ENCODE results near the gene ST3GAL6. TPM values are rescaled to one million over a fixed set of nuclear protein-coding genes. Genes with fewer than 3 reads are reported as not detected.

Gene ST3GAL6
- polyA plus RNA-seq, 3 donors, result 21.0 to 49.5 (median 22.8) TPM

GRCh38 chr3:98733812-98734281, 29.3 kb upstream of the ST3GAL6 start:
- H4K20me1 ChIP-seq (ENCODE audit: insufficient read depth, low read length), result no peaks in the 10 kb centered on the region
- Mint-ChIP-seq H3K9me3 (no peaks in the 10 kb centered on the region), H3K27ac (peak overlapping the region; percentile 57 to 87 (median 81)), H3K36me3 (peaks cover 0 to 1% of the 10 kb centered on the region in 2 donors), H3K4me1 (peaks cover 44% of the 10 kb centered on the region), H3K4me3 (peak overlapping the region; percentile 93 to 97), H3K27me3 (ENCODE audit: low read depth in 3 of 3) (peaks cover 0 to 12% (median 10%) of the 10 kb centered on the region in 3 donors)
- peak in 1 of 3 donors; percentile 37 for DNase-seq
- H3K36me3 ChIP-seq (replicated peaks in 1 of 2; ENCODE audit: control insufficient read depth in 1 of 2, insufficient read depth in 2 of 2, low read length in 2 of 2), result no peaks in the 10 kb centered on the region
- intact Hi-C loops (cut with micrococcal nuclease), result loop anchor here (5.0 kb wide), 2 partner anchors 33 to 43 kb away; no protein-coding TSS in a partner anchor
- peak overlapping the region; percentile 70 to 89 (median 80) for H3K4me3 ChIP-seq (replicated peaks in 1 of 3; ENCODE audit: low read depth in 2 of 3, low read length in 3 of 3)
- TF ChIP-seq CTCF (IDR thresholded peaks at IDR 0.05), result no peak
- H3K27ac ChIP-seq (ENCODE audit: low read depth in 1 of 2, low read length in 2 of 2), result peak overlapping the region in 1 of 2 donors; percentile 52
- H3K9ac ChIP-seq (ENCODE audit: insufficient read depth, low read length, poor library complexity, severe bottlenecking), result peak overlapping the region; percentile 73
- peaks cover 30% of the 10 kb centered on the region for H3K79me2 ChIP-seq (ENCODE audit: insufficient read depth, low read length)
- H2AFZ ChIP-seq (ENCODE audit: insufficient read depth, low read depth, low read length, poor library complexity, severe bottlenecking), result peak overlapping the region; percentile 96
- peaks cover 0 to 4% of the 10 kb centered on the region in 2 donors for H3K27me3 ChIP-seq (ENCODE audit: control insufficient read depth in 2 of 2, insufficient read depth in 2 of 2, low read length in 2 of 2)
- H3K9me3 ChIP-seq (replicated peaks in 1 of 2; ENCODE audit: control insufficient read depth in 1 of 2, insufficient read depth in 1 of 2, low read length in 2 of 2), result no peaks in the 10 kb centered on the region
- H3K4me1 ChIP-seq (ENCODE audit: control insufficient read depth in 1 of 2, insufficient read depth in 2 of 2, low read length in 2 of 2), result peaks cover 36 to 45% of the 10 kb centered on the region in 2 donors
- H3K4me2 ChIP-seq (replicated peaks; ENCODE audit: extremely low read depth, low read length, poor library complexity, severe bottlenecking), result peak overlapping the region; percentile 92
- WGBS (ENCODE audit: insufficient coverage), result 0% methylated on average over 6 of the region's 15 CpGs

GRCh38 chr3:98734306-98734705, 28.8 kb upstream of the ST3GAL6 start:
- Histone ChIP-seq H3K9ac (ENCODE audit: insufficient read depth, low read length, poor library complexity, severe bottlenecking) (peak overlapping the region; percentile 73), H3K9me3 (replicated peaks in 1 of 2; ENCODE audit: control insufficient read depth in 1 of 2, insufficient read depth in 1 of 2, low read length in 2 of 2) (no peaks in the 10 kb centered on the region), H4K20me1 (ENCODE audit: insufficient read depth, low read length) (no peaks in the 10 kb centered on the region), H3K36me3 (replicated peaks in 1 of 2; ENCODE audit: control insufficient read depth in 1 of 2, insufficient read depth in 2 of 2, low read length in 2 of 2) (no peaks in the 10 kb centered on the region), H3K4me3 (replicated peaks in 1 of 3; ENCODE audit: low read depth in 2 of 3, low read length in 3 of 3) (peak overlapping the region; percentile 70 to 89 (median 80)), H3K4me1 (ENCODE audit: control insufficient read depth in 1 of 2, insufficient read depth in 2 of 2, low read length in 2 of 2) (peaks cover 34 to 47% of the 10 kb centered on the region in 2 donors), H2AFZ (ENCODE audit: insufficient read depth, low read depth, low read length, poor library complexity, severe bottlenecking) (peak overlapping the region; percentile 96), H3K27ac (ENCODE audit: low read depth in 1 of 2, low read length in 2 of 2) (no peak overlapping the region), H3K27me3 (ENCODE audit: control insufficient read depth in 2 of 2, insufficient read depth in 2 of 2, low read length in 2 of 2) (peaks cover 0 to 4% of the 10 kb centered on the region in 2 donors), H3K4me2 (replicated peaks; ENCODE audit: extremely low read depth, low read length, poor library complexity, severe bottlenecking) (peak overlapping the region; percentile 92), H3K79me2 (ENCODE audit: insufficient read depth, low read length) (peaks cover 30% of the 10 kb centered on the region)
- H3K27me3 Mint-ChIP-seq (ENCODE audit: low read depth in 3 of 3), result peaks cover 0 to 12% (median 10%) of the 10 kb centered on the region in 3 donors
- peak overlapping the region; percentile 93 to 97 for H3K4me3 Mint-ChIP-seq
- H3K4me1 Mint-ChIP-seq, result peaks cover 48% of the 10 kb centered on the region
- intact Hi-C loops (cut with micrococcal nuclease), result loop anchor here (5.0 kb wide), 2 partner anchors 33 to 43 kb away; no protein-coding TSS in a partner anchor
- H3K27ac Mint-ChIP-seq, result peak overlapping the region in 2 of 7 donors; percentile 81 to 84
- 0% methylated on average over 1 of the region's 4 CpGs for WGBS (ENCODE audit: insufficient coverage)
- DNase-seq, result no peak
- no peak for TF ChIP-seq CTCF (IDR thresholded peaks at IDR 0.05)
- H3K36me3 Mint-ChIP-seq, result peaks cover 0 to 1% of the 10 kb centered on the region in 2 donors
- no peaks in the 10 kb centered on the region for H3K9me3 Mint-ChIP-seq
